ENCODE measurements around the gene BMF. TPM values are rescaled to one million over a fixed set of nuclear protein-coding genes. Genes with fewer than 3 reads are reported as not detected.

Gene BMF
- total RNA-seq, 3 donors from 2014 or later = 8.2 to 24.4 (median 9.3) TPM

Other genes starting within 250 kb of the BMF start
- gene GPR176, start 188.6 kb downstream of the BMF start, total RNA-seq = 10 to 100 TPM in 1 of 3 donors, 1 to 10 TPM in 2; 4.4 to 12.1 (median 9.4) TPM
- gene EIF2AK4, start 174.8 kb downstream of the BMF start, total RNA-seq = 10 to 100 TPM; 44.9 to 54.3 (median 46.7) TPM
- gene SRP14, start 69.7 kb downstream of the BMF start, total RNA-seq = 100 to 1,000 TPM; 279 to 310 (median 299) TPM
- 1 to 10 TPM in 2 of 3 donors, under 1 TPM in 1; 0.33 to 1.9 (median 1.4) TPM for gene BUB1B, start 52.2 kb upstream of the BMF start, total RNA-seq
- 10 to 100 TPM in 1 of 3 donors, 1 to 10 TPM in 1, under 1 TPM in 1; 0.80 to 11.0 (median 9.5) TPM for gene PAK6, start 130.2 kb upstream of the BMF start, total RNA-seq
- not detected for gene ANKRD63, start 174.2 kb upstream of the BMF start, total RNA-seq
- gene PLCB2, start 199.1 kb upstream of the BMF start, total RNA-seq = 10 to 100 TPM in 2 of 3 donors, 1 to 10 TPM in 1; 4.3 to 17.9 (median 13.6) TPM
- 10 to 100 TPM in 2 of 3 donors, 1 to 10 TPM in 1; 5.1 to 17.3 (median 12.5) TPM for gene INAFM2, start 214.8 kb upstream of the BMF start, total RNA-seq
- gene CCDC9B, start 232.1 kb upstream of the BMF start, total RNA-seq = 10 to 100 TPM in 1 of 3 donors, 1 to 10 TPM in 2; 4.0 to 14.1 (median 9.4) TPM
- gene PHGR1, start 242.2 kb upstream of the BMF start, total RNA-seq = 1 to 10 TPM in 2 of 3 donors, not detected in 1; 7.0 to 8.5 TPM
- gene DISP2, start 249.3 kb upstream of the BMF start, total RNA-seq = under 1 TPM; under 0.01 to 0.88 (median under 0.01) TPM

All from breast epithelium (tissue), 3 donors.